ENCODE measurements around the gene MAN1C1. TPM values are rescaled to one million over a fixed set of nuclear protein-coding genes. Genes with fewer than 3 reads are reported as not detected.

MAN1C1 gene
- total RNA-seq, 1 experiment from 2014 or later, result 0.11 TPM

DNA sequence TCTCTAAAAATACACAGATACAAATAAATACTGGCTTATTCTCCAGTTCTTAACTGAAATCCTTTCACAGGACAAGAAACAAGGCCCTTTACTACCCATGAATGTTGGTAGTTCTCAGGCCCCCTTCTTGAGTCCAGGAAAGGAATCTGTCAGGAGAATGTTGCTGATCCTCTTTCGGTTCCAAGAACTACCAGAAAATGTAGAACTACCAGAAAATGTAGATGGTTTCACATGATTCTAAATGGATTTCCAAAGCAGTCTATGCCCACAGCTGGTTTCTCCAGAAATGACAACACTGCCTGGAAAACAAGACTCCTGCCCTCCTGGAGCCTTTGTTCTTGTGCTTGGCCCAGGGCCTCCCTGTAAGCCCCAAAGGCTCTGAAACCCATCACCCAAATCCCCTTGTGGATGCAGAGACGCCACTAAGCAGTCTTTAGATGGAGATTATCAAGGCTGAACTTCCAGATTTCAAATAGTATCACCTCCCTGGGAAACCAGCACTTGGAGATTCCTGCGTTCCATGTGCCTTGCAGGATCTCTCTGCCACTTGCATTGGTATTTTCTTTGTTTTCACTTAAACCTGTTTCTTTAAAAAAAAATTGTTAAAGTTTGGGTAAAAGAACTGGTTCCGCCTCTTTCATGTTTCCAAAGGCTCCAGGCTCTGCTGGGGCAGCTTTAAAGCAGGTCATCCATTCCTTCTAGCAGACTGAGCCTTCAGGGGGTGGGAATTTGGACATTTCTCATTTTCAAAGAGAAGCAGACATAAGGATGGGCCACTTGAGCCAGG lies 53.4 kb downstream of the MAN1C1 start:
- H3K9me2 ChIP-seq (replicated peaks; ENCODE audit: low read length), result no peaks in the 10 kb centered on the region
- H3F3A ChIP-seq (ENCODE audit: low read length, unreplicated experiment), result no peaks in the 10 kb centered on the region
- H3K27me3 ChIP-seq (ENCODE audit: low read length), result no peaks in the 10 kb centered on the region
- peaks cover 9% of the 10 kb centered on the region for H3K4me1 ChIP-seq (ENCODE audit: insufficient read depth, low read length)
- no peak overlapping the region for H3K9ac ChIP-seq (ENCODE audit: low read length)
- no peak overlapping the region for H3K4me2 ChIP-seq (ENCODE audit: low read length)
- no peak overlapping the region for H2AFZ ChIP-seq (ENCODE audit: low read length)
- H3K36me3 ChIP-seq (ENCODE audit: low read depth, low read length), result no peaks in the 10 kb centered on the region
- ChIA-PET CTCF (no interaction called here), POLR2A (ENCODE audit: unreplicated experiment) (no interaction called here)
- no peak overlapping the region for H3K27ac ChIP-seq (ENCODE audit: low read length)
- BruUV-seq (replicated peaks), result no TSS peak
- H3K9me3 ChIP-seq (ENCODE audit: low read length), result no peaks in the 10 kb centered on the region
- no peak overlapping the region for H3K4me3 ChIP-seq (ENCODE audit: low read length)
- no peaks in the 10 kb centered on the region for H3K79me2 ChIP-seq (ENCODE audit: low read length)
- intact Hi-C loops (cut with micrococcal nuclease), result no loop called here
- no peak for DNase-seq
- ATAC-seq, result no peak
- no peaks in the 10 kb centered on the region for H4K20me1 ChIP-seq (ENCODE audit: low read length)
- TF ChIP-seq EZH2phosphoT487 (IDR thresholded peaks at IDR 0.05; ENCODE audit: borderline replicate concordance, low read length) (no peak), EZH2 (IDR thresholded peaks at IDR 0.05; ENCODE audit: low read length, unreplicated experiment) (no peak)
- TF ChIP-seq, protein P1, sequence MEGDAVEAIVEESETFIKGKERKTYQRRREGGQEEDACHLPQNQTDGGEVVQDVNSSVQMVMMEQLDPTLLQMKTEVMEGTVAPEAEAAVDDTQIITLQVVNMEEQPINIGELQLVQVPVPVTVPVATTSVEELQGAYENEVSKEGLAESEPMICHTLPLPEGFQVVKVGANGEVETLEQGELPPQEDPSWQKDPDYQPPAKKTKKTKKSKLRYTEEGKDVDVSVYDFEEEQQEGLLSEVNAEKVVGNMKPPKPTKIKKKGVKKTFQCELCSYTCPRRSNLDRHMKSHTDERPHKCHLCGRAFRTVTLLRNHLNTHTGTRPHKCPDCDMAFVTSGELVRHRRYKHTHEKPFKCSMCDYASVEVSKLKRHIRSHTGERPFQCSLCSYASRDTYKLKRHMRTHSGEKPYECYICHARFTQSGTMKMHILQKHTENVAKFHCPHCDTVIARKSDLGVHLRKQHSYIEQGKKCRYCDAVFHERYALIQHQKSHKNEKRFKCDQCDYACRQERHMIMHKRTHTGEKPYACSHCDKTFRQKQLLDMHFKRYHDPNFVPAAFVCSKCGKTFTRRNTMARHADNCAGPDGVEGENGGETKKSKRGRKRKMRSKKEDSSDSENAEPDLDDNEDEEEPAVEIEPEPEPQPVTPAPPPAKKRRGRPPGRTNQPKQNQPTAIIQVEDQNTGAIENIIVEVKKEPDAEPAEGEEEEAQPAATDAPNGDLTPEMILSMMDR (conservative IDR thresholded peaks at IDR 0.05; ENCODE audit: low read depth, low read length), result no peak

DNA sequence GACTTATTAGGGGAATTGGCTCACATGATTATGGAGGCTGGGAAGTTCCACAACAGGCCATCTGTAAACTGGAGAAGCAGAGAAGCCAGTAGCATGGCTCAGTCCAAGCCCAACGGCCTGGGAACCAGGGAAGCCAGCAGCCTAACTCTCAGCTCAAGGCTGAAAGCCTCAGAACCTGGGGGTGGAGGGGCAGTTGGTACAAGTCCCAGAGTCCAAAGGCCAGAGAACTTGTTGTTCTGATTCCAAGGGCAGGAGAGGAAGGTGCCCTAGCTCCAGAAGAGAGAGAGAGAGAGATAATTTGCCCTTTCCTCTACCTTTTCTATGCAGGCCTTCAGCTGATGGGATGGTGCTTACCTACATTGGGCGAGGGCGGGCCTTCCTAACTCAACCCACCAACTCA lies 55.3 kb downstream of the MAN1C1 start:
- Histone ChIP-seq H3K27ac (ENCODE audit: low read length) (no peak overlapping the region), H3K9me3 (ENCODE audit: low read length) (no peaks in the 10 kb centered on the region), H3F3A (ENCODE audit: low read length, unreplicated experiment) (no peaks in the 10 kb centered on the region), H3K27me3 (ENCODE audit: low read length) (no peaks in the 10 kb centered on the region; the same call in 1 of the 2 replicates), H3K4me2 (ENCODE audit: low read length) (no peak overlapping the region), H2AFZ (ENCODE audit: low read length) (no peak overlapping the region), H3K36me3 (ENCODE audit: low read depth, low read length) (no peaks in the 10 kb centered on the region), H3K4me3 (ENCODE audit: low read length) (no peak overlapping the region), H3K9ac (ENCODE audit: low read length) (no peak overlapping the region), H4K20me1 (ENCODE audit: low read length) (no peaks in the 10 kb centered on the region), H3K9me2 (replicated peaks; ENCODE audit: low read length) (no peaks in the 10 kb centered on the region), H3K79me2 (ENCODE audit: low read length) (no peaks in the 10 kb centered on the region), H3K4me1 (ENCODE audit: insufficient read depth, low read length) (peaks cover 9% of the 10 kb centered on the region)
- ATAC-seq (no peak), DNase-seq (no peak)
- intact Hi-C loops (cut with micrococcal nuclease), result no loop called here
- ChIA-PET CTCF (no interaction called here), POLR2A (ENCODE audit: unreplicated experiment) (interaction anchor here (0.6 kb wide), 1 partner anchor 33 kb away, joined by 4 read pairs; no protein-coding TSS in a partner anchor)
- TF ChIP-seq, protein P1 (conservative IDR thresholded peaks at IDR 0.05; ENCODE audit: low read depth, low read length), result no peak
- TF ChIP-seq EZH2 (IDR thresholded peaks at IDR 0.05; ENCODE audit: low read length, unreplicated experiment) (no peak), EZH2phosphoT487 (IDR thresholded peaks at IDR 0.05; ENCODE audit: borderline replicate concordance, low read length) (no peak)
- BruUV-seq (replicated peaks), result no TSS peak

DNA sequence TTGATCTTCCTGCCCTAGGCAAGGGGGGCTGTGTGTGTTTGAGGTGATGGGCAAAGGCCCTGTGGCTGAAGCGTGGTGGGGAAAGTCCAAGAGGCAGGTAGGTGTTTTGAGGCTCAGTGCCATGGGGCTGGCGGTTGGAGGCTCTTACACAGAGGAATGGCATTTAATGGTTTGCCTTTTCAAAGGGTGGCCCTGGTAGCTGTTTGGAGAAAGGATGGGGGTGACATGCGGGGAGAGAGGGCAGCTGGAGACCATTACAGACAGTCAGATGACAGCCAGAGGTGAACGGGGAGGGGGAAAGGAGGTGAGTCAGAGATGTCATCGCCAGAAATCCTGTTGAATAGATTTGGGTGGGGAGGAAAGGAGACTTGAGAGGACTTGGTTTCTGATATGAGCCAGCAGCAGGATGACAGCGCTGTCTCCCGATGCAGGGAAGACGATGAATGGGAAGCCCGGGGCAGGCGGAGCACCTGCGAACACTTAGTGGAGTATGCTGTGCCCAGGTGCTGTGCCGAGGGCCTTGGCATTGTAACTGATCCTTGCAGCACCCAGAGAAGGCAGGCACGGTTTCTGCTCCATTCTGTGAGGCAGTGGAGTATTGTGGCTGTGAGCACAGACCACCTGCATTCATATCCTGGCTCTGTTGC lies 56.3 kb downstream of the MAN1C1 start:
- H3K4me2 ChIP-seq (ENCODE audit: low read length), result no peak overlapping the region
- H3K79me2 ChIP-seq (ENCODE audit: low read length), result no peaks in the 10 kb centered on the region
- no peak overlapping the region for H3K27ac ChIP-seq (ENCODE audit: low read length)
- H3K36me3 ChIP-seq (ENCODE audit: low read depth, low read length), result no peaks in the 10 kb centered on the region
- H3K27me3 ChIP-seq (ENCODE audit: low read length), result peaks cover 5% of the 10 kb centered on the region; the same call in 1 of the 2 replicates
- H3K4me3 ChIP-seq (ENCODE audit: low read length), result no peak overlapping the region
- no peak overlapping the region for H3K9ac ChIP-seq (ENCODE audit: low read length)
- no peaks in the 10 kb centered on the region for H3K9me3 ChIP-seq (ENCODE audit: low read length)
- no peaks in the 10 kb centered on the region for H4K20me1 ChIP-seq (ENCODE audit: low read length)
- POLR2A ChIA-PET (ENCODE audit: unreplicated experiment), result no interaction called here
- ATAC-seq (peak; percentile 43), DNase-seq (peak; percentile 49)
- H2AFZ ChIP-seq (ENCODE audit: low read length), result no peak overlapping the region
- intact Hi-C loops (cut with micrococcal nuclease), result no loop called here
- no peaks in the 10 kb centered on the region for H3F3A ChIP-seq (ENCODE audit: low read length, unreplicated experiment)
- TF ChIP-seq, protein P1 (conservative IDR thresholded peaks at IDR 0.05; ENCODE audit: low read depth, low read length), result no peak
- no peak for TF ChIP-seq EZH2 (IDR thresholded peaks at IDR 0.05; ENCODE audit: low read length, unreplicated experiment)
- no peak for TF ChIP-seq EZH2phosphoT487 (IDR thresholded peaks at IDR 0.05; ENCODE audit: borderline replicate concordance, low read length)
- CTCF ChIA-PET, result no interaction called here
- H3K4me1 ChIP-seq (ENCODE audit: insufficient read depth, low read length), result peaks cover 9% of the 10 kb centered on the region
- H3K9me2 ChIP-seq (replicated peaks; ENCODE audit: low read length), result no peaks in the 10 kb centered on the region
- BruUV-seq (replicated peaks), result no TSS peak
